NCI-H1048 (cell line): ENCODE measurements around the gene ZNF518A.

ENCODE experiments used
- DNase-seq: peaks from one replicate; lab custom pipeline; 2025; lab: John Stamatoyannopoulos, UW

The ZNF518A gene

GRCh38 chr10:96129387-96130325, at the start of gene ZNF518A:
Gene ZNF518A, plus strand, starts transcription at chr10:96130297. Its CDS starts 26,026 bp downstream, at chr10:96156323.
- DNase-seq = peak; percentile 22

- no peak for DNase-seq
Measured at GRCh38 chr10:96082153-96082552, 47.9 kb upstream of the ZNF518A start.

GRCh38 chr10:96082748-96083147, 47.3 kb upstream of the ZNF518A start:
- DNase-seq = no peak

- no peak for DNase-seq
Measured at GRCh38 chr10:96089116-96089515, 41.0 kb upstream of the ZNF518A start.

- DNase-seq = no peak
Measured at GRCh38 chr10:96089670-96090462, 40.2 kb upstream of the ZNF518A start.

- DNase-seq = no peak
Measured at GRCh38 chr10:96090463-96090800, 39.7 kb upstream of the ZNF518A start.

- no peak for DNase-seq
Measured at GRCh38 chr10:96092999-96093767, 36.9 kb upstream of the ZNF518A start.

GRCh38 chr10:96093948-96094347, 36.1 kb upstream of the ZNF518A start:
- no peak for DNase-seq

GRCh38 chr10:96096958-96097357, 33.1 kb upstream of the ZNF518A start:
- DNase-seq = no peak

GRCh38 chr10:96097865-96098264, 32.2 kb upstream of the ZNF518A start:
- no peak for DNase-seq

- DNase-seq = no peak
Measured at GRCh38 chr10:96107623-96108038, 22.5 kb upstream of the ZNF518A start.

- DNase-seq = no peak
Measured at GRCh38 chr10:96112531-96112930, 17.6 kb upstream of the ZNF518A start.

GRCh38 chr10:96118604-96119450, 11.3 kb upstream of the ZNF518A start:
- DNase-seq = no peak

GRCh38 chr10:96122824-96123223, 7.3 kb upstream of the ZNF518A start:
- no peak for DNase-seq

GRCh38 chr10:96124230-96125141, 5.6 kb upstream of the ZNF518A start:
- no peak for DNase-seq

- DNase-seq = no peak
Measured at GRCh38 chr10:96125142-96125515, 5.0 kb upstream of the ZNF518A start.

GRCh38 chr10:96130326-96130995, 364 bp downstream of the ZNF518A start:
- DNase-seq = no peak

- no peak for DNase-seq
Measured at GRCh38 chr10:96131621-96132020, 1.5 kb downstream of the ZNF518A start.

- DNase-seq = no peak
Measured at GRCh38 chr10:96133135-96133534, 3.0 kb downstream of the ZNF518A start.

- DNase-seq = no peak
Measured at GRCh38 chr10:96136810-96137209, 6.7 kb downstream of the ZNF518A start.
